HG03064 (cell line): ENCODE data around the gene PTPRU.

Source experiments
- ATAC-seq: cut with Tn5 transposase; IDR thresholded peaks from one replicate; pipeline ENCODE4 v1.9.1; 2021; ENCODE audit warnings: low read depth; ENCODE audit not compliant: unreplicated experiment

The PTPRU gene

GRCh38 chr1:29243023-29243870, 6.9 kb downstream of the PTPRU start:
- ATAC-seq = no peak

GRCh38 chr1:29243871-29244200, 7.5 kb downstream of the PTPRU start:
- ATAC-seq = no peak

- ATAC-seq = no peak
Observed at GRCh38 chr1:29245261-29245660, 8.9 kb downstream of the PTPRU start.

GRCh38 chr1:29245876-29246275, 9.6 kb downstream of the PTPRU start:
- ATAC-seq = no peak

GRCh38 chr1:29247044-29247443, 10.7 kb downstream of the PTPRU start:
- no peak for ATAC-seq

DNA sequence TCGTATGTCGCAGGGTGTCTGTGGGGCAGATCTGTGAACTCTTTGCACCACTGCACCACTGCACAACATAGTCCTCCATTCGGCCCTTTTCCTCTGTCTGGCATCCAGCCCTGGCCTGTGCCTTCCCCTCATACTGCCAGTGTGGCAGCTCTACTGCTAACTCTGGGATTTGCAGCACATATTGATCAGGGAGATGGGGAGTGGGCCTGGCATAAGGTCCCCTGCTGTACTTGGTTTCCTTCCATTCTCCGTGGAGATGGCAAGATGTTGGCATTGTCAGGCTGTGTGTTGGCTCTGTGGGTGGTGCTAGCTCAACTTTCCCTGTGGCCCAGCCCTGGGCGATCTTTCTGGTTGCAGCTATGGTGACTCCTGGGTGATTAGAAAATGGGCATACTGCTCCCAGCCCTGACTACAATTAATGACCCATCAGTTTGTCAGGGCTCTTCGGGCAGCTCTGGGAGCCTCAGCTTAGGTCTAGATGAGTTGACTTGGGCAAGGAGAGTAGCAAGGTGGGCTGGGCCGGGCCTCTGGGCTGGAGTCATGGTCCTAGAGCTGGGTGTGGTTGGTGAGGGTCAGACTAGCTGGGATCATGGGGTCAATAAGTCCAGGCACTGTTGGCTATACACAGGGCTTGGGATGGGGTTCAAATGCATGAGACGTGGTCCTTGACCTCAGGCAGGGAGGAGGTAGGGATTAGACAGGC, 11.4 kb downstream of the PTPRU start:
- no peak for ATAC-seq

GRCh38 chr1:29248409-29248808, 12.1 kb downstream of the PTPRU start:
- ATAC-seq = no peak

- ATAC-seq = no peak
Observed at GRCh38 chr1:29249170-29249691, 12.9 kb downstream of the PTPRU start.

DNA sequence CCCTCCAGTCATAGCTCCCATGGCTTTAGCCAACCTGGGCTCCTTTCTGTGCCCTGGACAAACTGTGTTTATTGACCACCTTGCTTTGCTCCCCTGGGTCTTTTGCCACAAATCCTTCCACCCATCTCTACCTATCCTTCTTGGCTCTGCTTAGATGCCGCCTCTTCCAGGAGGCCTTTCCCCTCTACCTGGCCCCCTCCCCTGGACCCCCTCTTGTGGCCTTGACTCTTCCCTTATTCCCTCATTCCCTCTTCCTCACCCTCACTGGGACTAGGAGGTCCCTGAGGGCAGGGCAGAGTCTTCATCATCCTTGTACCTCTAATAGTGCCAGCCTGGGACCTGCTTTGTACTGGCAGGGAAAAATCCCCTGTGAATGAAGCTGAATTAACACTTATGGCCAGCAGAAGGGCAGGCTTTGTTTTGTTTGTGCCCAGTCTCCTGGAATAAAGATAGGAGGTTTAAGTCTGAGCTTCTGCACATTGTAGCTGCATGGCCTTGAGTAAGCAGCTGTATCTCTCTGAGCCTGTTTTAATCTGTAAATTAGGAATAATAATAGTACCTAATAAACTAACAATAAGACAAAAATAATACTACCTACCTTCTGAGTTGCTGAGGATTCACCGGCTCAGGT, 13.7 kb downstream of the PTPRU start:
- no peak for ATAC-seq

GRCh38 chr1:29251164-29252124, 15.1 kb downstream of the PTPRU start:
- no peak for ATAC-seq

- no peak for ATAC-seq
Observed at GRCh38 chr1:29253180-29253579, 16.9 kb downstream of the PTPRU start.

- no peak for ATAC-seq
Observed at GRCh38 chr1:29254346-29254745, 18.0 kb downstream of the PTPRU start.

DNA sequence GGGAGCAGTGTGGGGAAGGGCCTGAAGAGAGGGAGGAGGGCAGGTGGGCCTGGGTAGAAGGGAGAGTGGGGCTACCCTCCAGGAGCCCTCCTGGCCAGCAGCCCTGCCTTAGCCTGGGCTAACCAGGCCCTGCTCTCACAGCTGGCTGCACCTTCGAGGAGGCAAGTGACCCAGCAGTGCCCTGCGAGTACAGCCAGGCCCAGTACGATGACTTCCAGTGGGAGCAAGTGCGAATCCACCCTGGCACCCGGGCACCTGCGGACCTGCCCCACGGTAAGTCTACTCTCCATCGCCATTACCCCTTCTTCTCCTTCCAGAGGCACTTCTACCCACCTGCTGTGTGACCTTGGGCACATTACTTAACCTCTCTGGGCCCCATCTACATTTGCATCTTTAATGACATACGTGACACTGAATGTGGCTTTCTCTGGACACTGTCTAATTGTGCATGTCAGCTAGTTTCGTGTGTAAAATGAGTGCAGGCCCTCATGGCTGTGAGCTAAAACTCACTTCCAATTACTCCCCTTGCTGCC, 18.9 kb downstream of the PTPRU start:
- ATAC-seq = no peak

DNA sequence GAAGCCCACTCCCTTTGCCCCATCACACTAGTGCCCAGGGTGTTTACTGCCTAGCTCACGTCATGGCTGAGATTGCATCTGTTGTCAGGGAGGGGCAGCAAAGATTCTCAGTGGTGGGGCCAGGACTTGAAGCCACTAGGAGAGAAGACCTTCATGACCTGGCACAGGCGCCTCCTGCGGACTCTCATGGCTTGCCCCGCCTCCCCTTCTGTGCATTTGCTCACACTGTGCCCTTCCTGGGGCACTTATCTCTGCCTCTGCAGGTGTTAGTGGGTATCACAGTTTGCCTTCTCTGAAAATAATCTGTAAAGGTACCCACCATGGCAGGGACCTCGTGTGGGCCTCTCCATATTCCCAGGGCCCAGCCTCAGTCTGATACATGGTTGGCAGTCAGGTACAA, 20.1 kb downstream of the PTPRU start:
- no peak for ATAC-seq

DNA sequence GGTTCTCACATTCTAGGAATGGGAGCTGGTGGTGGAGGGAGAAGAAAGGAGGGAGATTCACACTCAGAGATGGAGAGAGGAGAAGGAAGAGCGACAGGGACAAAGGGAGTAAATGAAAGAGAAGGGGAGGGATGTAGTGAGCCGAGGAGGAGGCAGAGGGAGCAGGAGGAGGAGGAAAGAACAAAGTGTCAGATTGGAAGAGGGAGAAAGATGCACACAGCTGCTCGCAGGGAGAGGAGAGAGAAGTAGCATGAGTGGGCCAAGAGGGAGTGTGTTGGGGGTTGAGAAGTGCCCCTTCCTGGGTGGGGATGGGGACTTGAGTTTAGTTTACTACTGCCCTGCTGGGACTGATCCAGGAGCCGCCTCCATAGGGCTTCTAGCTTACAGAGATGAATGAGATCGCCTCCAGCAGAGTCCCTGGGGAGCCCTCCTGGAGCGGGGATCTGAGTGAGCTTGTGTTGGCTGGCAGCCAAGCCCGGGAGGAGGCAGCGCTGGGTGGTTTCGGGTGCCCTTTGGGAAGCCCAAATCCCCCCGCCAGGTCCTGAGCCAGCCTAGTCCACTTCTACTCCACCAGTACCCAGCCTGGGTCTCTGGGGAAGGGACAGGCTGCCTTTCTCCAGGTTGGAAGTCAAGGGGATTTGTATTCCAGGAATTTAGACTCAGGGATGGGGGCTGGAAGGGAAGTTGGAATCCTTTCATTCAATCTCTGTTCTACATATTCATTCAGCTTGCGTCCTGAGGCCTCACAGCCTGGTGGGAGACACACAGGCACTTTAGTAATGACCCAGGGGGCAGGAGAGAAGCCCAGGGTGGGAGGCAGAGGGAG, 20.9 kb downstream of the PTPRU start:
- no peak for ATAC-seq

DNA sequence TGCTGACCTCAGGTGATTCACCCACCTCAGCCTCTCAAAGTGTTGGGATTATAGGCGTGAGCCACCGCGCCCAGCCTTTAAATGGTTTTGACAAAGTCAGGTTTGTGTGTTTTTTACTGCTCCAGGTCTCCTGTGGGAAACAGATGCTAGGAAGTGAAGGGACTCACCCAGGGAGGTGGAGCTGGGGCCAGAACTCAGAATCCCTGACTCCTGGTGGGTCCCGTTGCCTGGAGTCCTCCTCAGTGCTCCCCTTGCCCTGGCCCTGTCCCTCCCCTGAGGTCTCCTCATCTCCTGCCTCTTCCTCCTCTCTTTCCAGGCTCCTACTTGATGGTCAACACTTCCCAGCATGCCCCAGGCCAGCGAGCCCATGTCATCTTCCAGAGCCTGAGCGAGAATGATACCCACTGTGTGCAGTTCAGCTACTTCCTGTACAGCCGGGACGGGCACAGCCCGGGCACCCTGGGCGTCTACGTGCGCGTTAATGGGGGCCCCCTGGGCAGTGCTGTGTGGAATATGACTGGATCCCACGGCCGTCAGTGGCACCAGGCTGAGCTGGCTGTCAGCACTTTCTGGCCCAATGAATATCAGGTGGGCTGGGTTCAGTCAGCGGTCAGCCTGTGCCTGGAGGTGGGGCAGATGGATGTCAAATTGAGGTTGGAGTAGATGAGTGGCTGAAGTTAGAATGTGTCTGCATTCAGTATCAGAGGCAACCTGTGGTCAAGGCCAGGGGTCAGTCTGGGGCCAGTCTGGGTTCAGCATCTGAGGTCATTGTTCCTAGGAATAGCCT, 22.1 kb downstream of the PTPRU start:
- no peak for ATAC-seq

- no peak for ATAC-seq
Observed at GRCh38 chr1:29258976-29259801, 22.9 kb downstream of the PTPRU start.
